Stimulated activated CD8-positive, alpha-beta memory T cell treated with anti-CD3 and anti-CD28 coated beads, Interleukin-7, amount 100 ng/mL, for 1 hour (primary cell): ENCODE results near the gene DISP1.
"Not testable (repeated sequence)": the region's sequence is repeated elsewhere in the genome, so short reads cannot be mapped to it uniquely, and the experiment has no call there.

Experiments used
- DNase-seq, 2 donors: peaks; one replicate each; pipeline ENCODE4 v3.0.0-alpha.2; 2020; ENCODE audit warnings: low read depth in 2 of 2

The DISP1 gene

GRCh38 chr1:222798116-222798515, 16.7 kb upstream of the DISP1 start:
- no peak for DNase-seq

- no peak for DNase-seq
Measured at GRCh38 chr1:222798975-222799374, 15.9 kb upstream of the DISP1 start.

- no peak for DNase-seq
Measured at GRCh38 chr1:222801067-222801466, 13.8 kb upstream of the DISP1 start.

GRCh38 chr1:222811671-222812070, 3.2 kb upstream of the DISP1 start:
- DNase-seq = no peak

GRCh38 chr1:222813866-222814535, 838 bp upstream of the DISP1 start:
- DNase-seq = no peak

GRCh38 chr1:222815440-222815765, 564 bp downstream of the DISP1 start:
- no peak for DNase-seq

- DNase-seq = no peak
Measured at GRCh38 chr1:222817529-222817928, 2.7 kb downstream of the DISP1 start.

- no peak for DNase-seq
Measured at GRCh38 chr1:222818171-222818570, 3.3 kb downstream of the DISP1 start.

GRCh38 chr1:222820171-222820712, 5.4 kb downstream of the DISP1 start:
- no peak for DNase-seq

- no peak for DNase-seq
Measured at GRCh38 chr1:222821239-222821638, 6.4 kb downstream of the DISP1 start.

GRCh38 chr1:222823695-222824094, 8.9 kb downstream of the DISP1 start:
- no peak for DNase-seq

- DNase-seq = no peak
Measured at GRCh38 chr1:222824641-222825040, 9.8 kb downstream of the DISP1 start.

GRCh38 chr1:222828939-222829338, 14.1 kb downstream of the DISP1 start:
- DNase-seq = no peak

- no peak for DNase-seq
Measured at GRCh38 chr1:222829868-222830267, 15.0 kb downstream of the DISP1 start.

- DNase-seq = no peak
Measured at GRCh38 chr1:222833356-222833876, 18.6 kb downstream of the DISP1 start.

- DNase-seq = no peak
Measured at GRCh38 chr1:222843469-222844410, 28.9 kb downstream of the DISP1 start.

GRCh38 chr1:222844411-222844779, 29.6 kb downstream of the DISP1 start:
- no peak for DNase-seq

- DNase-seq = no peak
Measured at GRCh38 chr1:222845763-222846162, 30.9 kb downstream of the DISP1 start.

- not testable (repeated sequence) for DNase-seq
Measured at GRCh38 chr1:222850550-222850949, 35.7 kb downstream of the DISP1 start.

- DNase-seq = no peak
Measured at GRCh38 chr1:222852326-222852725, 37.5 kb downstream of the DISP1 start.

- DNase-seq = no peak
Measured at GRCh38 chr1:222861062-222861461, 46.2 kb downstream of the DISP1 start.
